Right lobe of liver (tissue), 6 donors: ENCODE measurements around the gene ARSD. TPM values are rescaled to one million over a fixed set of nuclear protein-coding genes. Genes with fewer than 3 reads are reported as not detected.

Source experiments
- ATAC-seq, 4 donors: fragments of 200-7000 bp; cut with Tn5 transposase; one replicate each; pipeline ENCODE4 v1.9.1; 2020; ENCODE audit warnings: mild to moderate bottlenecking in 4 of 4, moderate library complexity in 4 of 4
- DNase-seq, 3 donors: peaks; one replicate each; pipeline ENCODE4 v3.0.0-alpha.2; 2020
- H3K27ac ChIP-seq, 3 donors: fragments of 200-600 bp; one replicate each; pipeline ENCODE4 v1.8.0; 2022
- H3K27me3 ChIP-seq, 2 donors: fragments of 200-600 bp; one replicate each; pipeline ENCODE4 v1.8.0; 2022
- H3K36me3 ChIP-seq, 4 donors: fragments of 200-600 bp; sonication (generic) in 1 of 4; one replicate each; pipeline versions ENCODE4 v1.5.1 to v1.8.0; 2017 to 2022; ENCODE audit warnings: control low read depth in 1 of 4
- H3K4me1 ChIP-seq, 4 donors: fragments of 200-600 bp; sonication (generic) in 1 of 4; one replicate each; pipeline versions ENCODE4 v1.5.1 to v1.8.0; 2017 to 2022; ENCODE audit warnings: control low read depth in 1 of 4
- H3K4me3 ChIP-seq, 3 donors: fragments of 200-600 bp; one replicate each; pipeline ENCODE4 v1.8.0; 2022
- H3K9me3 ChIP-seq, 4 donors: fragments of 200-600 bp; sonication (generic) in 1 of 4; one replicate each; pipeline versions ENCODE4 v1.5.1 to v1.8.0; 2017 to 2022; ENCODE audit warnings: control low read depth in 1 of 4
- POLR2A ChIP-seq: fragments of 450-650 bp; IDR thresholded peaks from one replicate; pipeline ENCODE4 v1.6.1; 2017; ENCODE audit warnings: antibody characterized with exemption, mild to moderate bottlenecking
- WGBS: methylation state at CpG from one replicate; pipeline ENCODE4 v1.1.6; 2018; ENCODE audit warnings: low coverage, low lambda C conversion rate; ENCODE audit not compliant: insufficient coverage; ENCODE audit errors: missing lambda C conversion rate; 5-methylcytosine and 5-hydroxymethylcytosine counted together
- intact Hi-C, 2 donors: fragments of 100-400 bp; cut with DNase I; formaldehyde crosslinking; loops; one replicate each; pipeline versions ENCODE4 v1.11.2 to v1.14.1; 2022
- total RNA-seq, 6 experiments: library from RNA; depleted of rRNA in 2 of 6; stranded (reverse); fragments of >200 nt in 2 of 6; fragmentation: NEBNext Ultra II Directional in 3 of 6; extraction: Animal tissue kit (Norgen Biotek cat#: 25700) in 3 of 6; gene quantifications; one replicate each; pipeline versions ENCODE4 v1.1.0 to v1.2.4, GENCODE V29; 2016 to 2023
- TF ChIP-seq, protein P1 (sequence below), 4 donors: fragments of 200-600 bp in 3 of 4; fragments of 450-650 bp in 1 of 4; IDR thresholded peaks; one replicate each; pipeline versions ENCODE4 v1.5.1 to v1.8.0; 2016 to 2022; ENCODE audit warnings: antibody characterized with exemption in 4 of 4, mild to moderate bottlenecking in 2 of 4
- donor health status: DM: no; HTN: yes; CAD: no.
- donor health status: DM: no; HTN: no; CAD: no.
- donor health status: DM: no; HTN: no; CAD: no.
- donor health status: DM: no; HTN: yes; CAD: no.
- donor health status: DM: no; HTN: yes; CAD: no.

ARSD gene
- total RNA-seq, 6 experiments from 2014 or later = 26.2 to 76.0 (median 34.2) TPM

DNA sequence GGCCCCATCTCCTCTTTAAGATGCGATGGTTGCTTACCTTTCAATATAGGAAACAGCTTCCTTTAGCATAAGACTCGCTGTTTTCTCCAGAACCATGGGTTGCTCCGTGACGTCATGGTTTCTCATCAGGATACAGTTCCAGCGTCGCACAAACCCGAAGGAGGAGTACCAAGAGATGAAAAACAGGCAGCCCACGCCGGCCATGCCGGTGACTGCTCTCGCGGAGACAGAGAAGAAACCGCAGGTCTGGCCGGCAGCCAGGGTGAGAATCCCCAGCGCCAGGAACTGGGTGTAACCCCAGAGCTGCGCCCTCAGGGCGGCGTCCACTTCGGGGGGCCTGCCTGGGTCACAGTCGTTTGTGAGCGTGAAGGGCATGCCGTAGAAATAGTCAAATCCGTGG, 11.4 kb downstream of the ARSD start:
- 100% methylated on average over 4 of the region's 23 CpGs for WGBS
- intact Hi-C loops = no loop called here
- H3K9me3 ChIP-seq = no peaks in the 10 kb centered on the region
- no peak overlapping the region for H3K27ac ChIP-seq
- TF ChIP-seq, protein P1, sequence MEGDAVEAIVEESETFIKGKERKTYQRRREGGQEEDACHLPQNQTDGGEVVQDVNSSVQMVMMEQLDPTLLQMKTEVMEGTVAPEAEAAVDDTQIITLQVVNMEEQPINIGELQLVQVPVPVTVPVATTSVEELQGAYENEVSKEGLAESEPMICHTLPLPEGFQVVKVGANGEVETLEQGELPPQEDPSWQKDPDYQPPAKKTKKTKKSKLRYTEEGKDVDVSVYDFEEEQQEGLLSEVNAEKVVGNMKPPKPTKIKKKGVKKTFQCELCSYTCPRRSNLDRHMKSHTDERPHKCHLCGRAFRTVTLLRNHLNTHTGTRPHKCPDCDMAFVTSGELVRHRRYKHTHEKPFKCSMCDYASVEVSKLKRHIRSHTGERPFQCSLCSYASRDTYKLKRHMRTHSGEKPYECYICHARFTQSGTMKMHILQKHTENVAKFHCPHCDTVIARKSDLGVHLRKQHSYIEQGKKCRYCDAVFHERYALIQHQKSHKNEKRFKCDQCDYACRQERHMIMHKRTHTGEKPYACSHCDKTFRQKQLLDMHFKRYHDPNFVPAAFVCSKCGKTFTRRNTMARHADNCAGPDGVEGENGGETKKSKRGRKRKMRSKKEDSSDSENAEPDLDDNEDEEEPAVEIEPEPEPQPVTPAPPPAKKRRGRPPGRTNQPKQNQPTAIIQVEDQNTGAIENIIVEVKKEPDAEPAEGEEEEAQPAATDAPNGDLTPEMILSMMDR (IDR thresholded peaks at IDR 0.05) = no peak
- TF ChIP-seq POLR2A = no peak
- DNase-seq (no peak), ATAC-seq (no peak)
- no peak overlapping the region for H3K4me3 ChIP-seq
- peaks cover 0 to 52% (median 10%) of the 10 kb centered on the region in 4 donors for H3K36me3 ChIP-seq
- no peaks in the 10 kb centered on the region for H3K27me3 ChIP-seq
- H3K4me1 ChIP-seq = no peaks in the 10 kb centered on the region

DNA sequence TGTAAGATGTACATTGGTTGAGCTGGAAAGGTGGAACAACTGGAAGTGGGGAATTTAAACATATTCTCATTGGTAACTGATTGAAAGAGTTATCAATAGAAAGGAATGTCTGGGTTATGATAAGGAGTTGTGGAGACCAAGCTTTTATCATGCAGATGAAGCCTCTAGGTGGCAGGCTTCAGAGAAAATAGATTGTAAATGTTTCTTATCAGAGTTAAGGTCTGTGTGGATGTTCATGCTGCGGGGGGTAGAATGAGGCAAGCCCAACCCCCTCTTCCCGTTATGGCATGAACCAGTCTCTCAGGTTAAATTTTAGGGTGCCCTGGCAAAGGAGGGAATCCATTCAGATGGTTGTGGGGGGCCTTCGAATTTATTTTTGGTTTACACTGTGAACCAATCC, 16.0 kb downstream of the ARSD start:
- Histone ChIP-seq H3K9me3 (no peaks in the 10 kb centered on the region), H3K4me1 (no peaks in the 10 kb centered on the region), H3K4me3 (no peak overlapping the region), H3K27ac (no peak overlapping the region), H3K27me3 (no peaks in the 10 kb centered on the region), H3K36me3 (peaks cover 0 to 29% (median 4%) of the 10 kb centered on the region in 4 donors)
- WGBS = 46% methylated on average over 2 of the region's 3 CpGs
- DNase-seq = no peak
- TF ChIP-seq POLR2A = no peak
- TF ChIP-seq, protein P1 (IDR thresholded peaks at IDR 0.05) = peak in 3 of 4 donors; percentile 27 to 41 (median 34)
- ATAC-seq = no peak
- intact Hi-C loops = no loop called here

DNA sequence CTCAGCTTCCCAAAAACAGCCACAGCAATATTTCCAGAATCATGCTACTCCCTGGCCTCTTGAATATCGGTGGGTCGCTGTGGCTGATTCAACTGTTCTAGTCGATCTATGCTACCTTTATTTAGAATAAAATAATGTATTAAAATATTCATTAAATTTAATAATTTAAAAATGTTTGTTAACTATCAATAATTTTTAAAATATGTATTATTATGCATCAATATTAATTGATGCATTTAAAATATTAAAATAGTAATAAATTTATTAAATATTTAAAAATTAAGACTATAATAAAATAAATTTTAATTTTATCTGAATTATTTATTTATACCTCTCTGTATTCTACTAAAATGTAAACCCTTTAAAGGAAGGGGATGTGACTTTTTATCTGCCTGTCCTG, 19.0 kb downstream of the ARSD start:
- Histone ChIP-seq H3K27ac (no peak overlapping the region), H3K4me1 (no peaks in the 10 kb centered on the region), H3K36me3 (peaks cover 0 to 20% (median 0%) of the 10 kb centered on the region in 4 donors), H3K27me3 (no peaks in the 10 kb centered on the region), H3K9me3 (no peaks in the 10 kb centered on the region), H3K4me3 (no peak overlapping the region)
- ATAC-seq (no peak), DNase-seq (no peak)
- 87% methylated on average over 3 of the region's 3 CpGs for WGBS
- TF ChIP-seq, protein P1 (IDR thresholded peaks at IDR 0.05) = no peak
- no peak for TF ChIP-seq POLR2A
- intact Hi-C loops = no loop called here

DNA sequence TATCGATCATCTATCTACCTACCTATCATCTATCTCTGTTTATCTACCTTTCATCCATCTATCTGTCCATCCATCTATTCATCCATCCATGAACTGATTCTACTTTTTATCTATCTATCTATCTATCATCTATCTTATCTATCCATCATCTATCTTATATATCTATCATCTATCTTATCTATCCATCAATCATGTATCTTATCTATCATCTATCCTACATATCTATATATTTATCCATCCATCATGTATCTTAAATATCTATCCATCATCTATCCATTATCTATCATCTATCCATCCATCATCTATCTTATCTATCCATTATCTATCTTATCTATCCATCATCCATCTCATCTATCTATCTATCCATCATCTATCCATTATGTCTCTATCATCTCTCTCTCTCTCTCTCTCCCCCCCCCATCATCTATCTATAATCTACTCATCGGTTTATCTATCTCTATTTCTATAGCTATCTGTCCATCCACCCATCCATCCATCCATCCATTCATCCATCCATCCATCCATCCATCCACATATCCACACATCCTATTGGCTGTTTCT, 20.9 kb downstream of the ARSD start:
- Histone ChIP-seq H3K27me3 (no peaks in the 10 kb centered on the region), H3K4me3 (no peak overlapping the region), H3K36me3 (peaks cover 0 to 7% (median 0%) of the 10 kb centered on the region in 4 donors), H3K27ac (no peak overlapping the region), H3K9me3 (no peaks in the 10 kb centered on the region), H3K4me1 (no peaks in the 10 kb centered on the region)
- ATAC-seq (no peak), DNase-seq (no peak)
- 50% methylated on average over 2 of the region's 2 CpGs for WGBS
- intact Hi-C loops = no loop called here
- TF ChIP-seq POLR2A = no peak

DNA sequence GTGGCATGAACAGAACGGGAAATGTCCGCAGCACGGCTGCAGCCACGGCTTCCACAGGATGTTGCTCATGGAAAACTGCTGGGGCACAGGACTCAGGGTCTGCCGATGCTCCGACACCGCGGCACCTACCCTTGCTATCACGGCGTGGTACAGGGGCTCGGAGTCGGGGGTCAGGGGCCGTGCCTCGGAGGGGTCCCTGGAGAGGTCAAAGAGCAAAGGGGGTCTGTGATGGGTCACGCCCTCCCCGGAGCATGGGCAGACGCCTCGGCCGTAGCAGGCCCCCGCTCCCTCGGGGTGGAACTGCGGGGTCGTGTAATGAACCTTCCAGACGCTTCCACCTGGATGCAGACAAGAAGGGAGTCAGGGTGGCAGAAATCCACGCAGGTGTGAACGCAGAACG, 21.8 kb downstream of the ARSD start:
- TF ChIP-seq POLR2A = no peak
- TF ChIP-seq, protein P1 (IDR thresholded peaks at IDR 0.05) = no peak
- no peak overlapping the region for H3K27ac ChIP-seq
- no peaks in the 10 kb centered on the region for H3K4me1 ChIP-seq
- H3K9me3 ChIP-seq = no peaks in the 10 kb centered on the region
- intact Hi-C loops = no loop called here
- DNase-seq = no peak
- no peak overlapping the region for H3K4me3 ChIP-seq
- 96% methylated on average over 8 of the region's 27 CpGs for WGBS
- H3K36me3 ChIP-seq = peaks cover 0 to 7% (median 0%) of the 10 kb centered on the region in 4 donors
- ATAC-seq = peak in 1 of 4 donors; percentile 45
- no peaks in the 10 kb centered on the region for H3K27me3 ChIP-seq
